PFSK-1 (cell line): ENCODE measurements around the gene DGKB.

ENCODE experiments used
- FOXP2 ChIP-seq: optimal IDR thresholded peaks from 2 replicates; pipeline ENCODE3; 2011; ENCODE audit warnings: borderline replicate concordance, control low read depth, inconsistent platforms; ENCODE audit not compliant: insufficient read depth; ENCODE audit errors: extremely low read length, extremely low read depth
- POLR2AphosphoS5 ChIP-seq: IDR thresholded peaks from 2 replicates; pipeline ENCODE4 v1.6.1; 2012; ENCODE audit warnings: low read depth, mild to moderate bottlenecking, control low read depth, low read length, moderate library complexity
- SIN3A ChIP-seq: IDR thresholded peaks from 2 replicates; pipeline ENCODE4 v1.6.1; 2012; ENCODE audit warnings: mild to moderate bottlenecking, low read length, moderate library complexity, borderline replicate concordance; ENCODE audit not compliant: insufficient read depth
- TAF1 ChIP-seq: IDR thresholded peaks from 2 replicates; pipeline ENCODE4 v1.6.1; 2012; ENCODE audit warnings: low read length, control low read depth, borderline replicate concordance; ENCODE audit not compliant: insufficient read depth
- TF ChIP-seq, protein P1 (sequence below), 2 experiments: IDR thresholded peaks; 2 replicates each; pipeline versions ENCODE4 v1.6.1 to v1.8.0; 2011 to 2012; ENCODE audit warnings: low read depth in 2 of 2, low read length in 2 of 2, control low read depth in 1 of 2, inconsistent platforms in 1 of 2, mild to moderate bottlenecking in 1 of 2, moderate library complexity in 1 of 2; ENCODE audit not compliant: insufficient read depth in 1 of 2

The DGKB gene

DNA sequence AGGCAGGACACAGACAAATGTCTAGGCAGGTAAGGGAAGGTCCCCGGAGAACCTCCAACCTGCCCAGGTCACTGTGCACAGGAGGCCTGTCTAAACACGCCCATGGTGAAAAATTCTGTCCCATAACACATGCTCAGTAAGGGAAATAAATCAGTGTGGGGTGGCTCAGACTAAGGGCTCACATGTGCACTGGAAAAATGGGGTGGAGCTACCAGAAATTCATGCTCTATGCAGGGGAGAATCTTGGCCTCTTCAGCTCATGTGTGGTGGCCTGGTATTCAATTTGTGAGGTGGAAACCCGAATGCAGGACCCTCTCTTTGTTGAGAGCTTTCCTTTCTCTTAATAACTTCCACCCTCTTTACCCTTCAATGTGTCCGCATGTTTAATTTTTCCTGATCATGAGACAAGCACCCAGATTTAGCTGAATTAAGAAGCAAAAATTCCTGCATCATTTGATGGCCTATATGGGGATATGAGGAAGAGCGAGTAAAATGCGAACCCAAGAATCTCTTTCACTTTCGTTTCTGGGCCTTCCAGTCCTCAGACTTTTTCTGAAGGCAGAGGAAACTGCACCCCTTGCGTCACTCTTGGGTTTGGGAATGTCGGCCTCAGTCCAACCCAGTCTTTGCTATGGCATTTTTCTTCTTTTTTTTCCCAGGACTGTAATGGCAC lies 163.2 kb downstream of the DGKB start:
- TF ChIP-seq POLR2AphosphoS5 (no peak), FOXP2 (no peak), TAF1 (no peak), SIN3A (no peak)
- TF ChIP-seq, protein P1, sequence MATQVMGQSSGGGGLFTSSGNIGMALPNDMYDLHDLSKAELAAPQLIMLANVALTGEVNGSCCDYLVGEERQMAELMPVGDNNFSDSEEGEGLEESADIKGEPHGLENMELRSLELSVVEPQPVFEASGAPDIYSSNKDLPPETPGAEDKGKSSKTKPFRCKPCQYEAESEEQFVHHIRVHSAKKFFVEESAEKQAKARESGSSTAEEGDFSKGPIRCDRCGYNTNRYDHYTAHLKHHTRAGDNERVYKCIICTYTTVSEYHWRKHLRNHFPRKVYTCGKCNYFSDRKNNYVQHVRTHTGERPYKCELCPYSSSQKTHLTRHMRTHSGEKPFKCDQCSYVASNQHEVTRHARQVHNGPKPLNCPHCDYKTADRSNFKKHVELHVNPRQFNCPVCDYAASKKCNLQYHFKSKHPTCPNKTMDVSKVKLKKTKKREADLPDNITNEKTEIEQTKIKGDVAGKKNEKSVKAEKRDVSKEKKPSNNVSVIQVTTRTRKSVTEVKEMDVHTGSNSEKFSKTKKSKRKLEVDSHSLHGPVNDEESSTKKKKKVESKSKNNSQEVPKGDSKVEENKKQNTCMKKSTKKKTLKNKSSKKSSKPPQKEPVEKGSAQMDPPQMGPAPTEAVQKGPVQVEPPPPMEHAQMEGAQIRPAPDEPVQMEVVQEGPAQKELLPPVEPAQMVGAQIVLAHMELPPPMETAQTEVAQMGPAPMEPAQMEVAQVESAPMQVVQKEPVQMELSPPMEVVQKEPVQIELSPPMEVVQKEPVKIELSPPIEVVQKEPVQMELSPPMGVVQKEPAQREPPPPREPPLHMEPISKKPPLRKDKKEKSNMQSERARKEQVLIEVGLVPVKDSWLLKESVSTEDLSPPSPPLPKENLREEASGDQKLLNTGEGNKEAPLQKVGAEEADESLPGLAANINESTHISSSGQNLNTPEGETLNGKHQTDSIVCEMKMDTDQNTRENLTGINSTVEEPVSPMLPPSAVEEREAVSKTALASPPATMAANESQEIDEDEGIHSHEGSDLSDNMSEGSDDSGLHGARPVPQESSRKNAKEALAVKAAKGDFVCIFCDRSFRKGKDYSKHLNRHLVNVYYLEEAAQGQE (IDR thresholded peaks at IDR 0.05; ENCODE audit: insufficient read depth in 1 of 2, low read depth in 2 of 2, low read length in 2 of 2): no peak

DNA sequence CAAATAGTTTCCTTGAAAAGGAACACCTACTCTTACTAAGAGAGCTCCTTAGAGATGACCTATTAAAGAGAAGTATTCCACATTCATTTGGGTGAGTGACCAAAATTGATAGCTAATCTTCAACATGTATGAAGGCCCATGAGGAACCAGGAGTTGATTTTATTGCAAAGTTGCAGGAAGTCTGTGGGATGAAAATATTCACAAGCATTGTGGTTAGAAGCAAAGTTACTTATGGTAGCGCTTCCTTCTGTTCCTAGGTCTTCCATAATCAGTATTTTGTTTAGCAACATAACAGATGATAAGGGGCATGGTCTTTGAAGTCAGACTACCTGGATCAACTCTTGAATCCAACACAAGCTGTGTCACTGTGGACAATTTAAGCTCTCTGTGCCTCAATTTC lies 164.5 kb downstream of the DGKB start:
- TF ChIP-seq FOXP2 (no peak), SIN3A (no peak), TAF1 (no peak), POLR2AphosphoS5 (no peak)
- TF ChIP-seq, protein P1 (IDR thresholded peaks at IDR 0.05; ENCODE audit: insufficient read depth in 1 of 2, low read depth in 2 of 2, low read length in 2 of 2): no peak

DNA sequence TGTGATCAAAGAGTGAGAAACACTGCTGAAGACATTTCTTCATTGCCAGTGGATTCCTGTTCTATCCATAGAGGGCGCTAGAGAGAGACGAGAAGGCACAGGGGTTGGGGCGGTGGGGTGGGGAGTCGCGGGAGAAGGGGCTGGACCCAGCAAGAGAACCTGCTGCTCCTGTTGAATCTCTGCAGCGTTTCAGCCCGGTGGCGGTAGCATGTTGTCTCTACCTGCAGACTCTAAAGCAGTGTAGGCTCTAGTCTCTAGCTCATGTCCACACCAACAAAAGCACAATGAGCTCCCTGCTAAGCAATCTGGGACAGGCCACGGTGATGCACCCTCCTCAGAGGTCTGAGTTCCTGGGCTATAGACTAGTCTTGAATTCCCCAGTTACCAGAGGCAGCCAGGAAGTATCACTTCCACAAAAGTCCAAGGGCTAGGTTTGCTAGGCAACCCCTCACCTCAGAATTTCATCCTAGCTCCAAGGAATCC lies 167.7 kb downstream of the DGKB start:
- TF ChIP-seq TAF1 (no peak), FOXP2 (no peak), SIN3A (no peak)

DNA sequence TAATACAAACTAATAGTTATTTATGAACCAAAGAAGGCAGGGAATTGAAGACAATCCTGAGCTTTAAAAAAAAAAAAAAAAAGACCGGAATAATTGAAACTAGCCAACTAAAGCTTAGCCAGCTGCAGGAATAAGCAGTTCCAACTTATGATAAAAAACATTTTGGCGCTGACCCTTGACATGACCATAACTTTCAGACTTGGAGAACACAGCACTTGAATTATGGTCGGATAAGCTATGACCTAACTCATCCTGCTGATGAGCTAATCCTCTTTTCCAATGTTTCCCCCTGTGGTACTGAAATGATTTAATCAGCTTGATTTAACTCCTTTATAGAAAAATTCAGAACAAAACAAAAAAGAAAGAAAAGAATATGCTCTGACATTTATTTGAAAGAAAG lies 181.8 kb downstream of the DGKB start:
- TF ChIP-seq, protein P1 (IDR thresholded peaks at IDR 0.05; ENCODE audit: insufficient read depth in 1 of 2, low read depth in 2 of 2, low read length in 2 of 2): no peak

DNA sequence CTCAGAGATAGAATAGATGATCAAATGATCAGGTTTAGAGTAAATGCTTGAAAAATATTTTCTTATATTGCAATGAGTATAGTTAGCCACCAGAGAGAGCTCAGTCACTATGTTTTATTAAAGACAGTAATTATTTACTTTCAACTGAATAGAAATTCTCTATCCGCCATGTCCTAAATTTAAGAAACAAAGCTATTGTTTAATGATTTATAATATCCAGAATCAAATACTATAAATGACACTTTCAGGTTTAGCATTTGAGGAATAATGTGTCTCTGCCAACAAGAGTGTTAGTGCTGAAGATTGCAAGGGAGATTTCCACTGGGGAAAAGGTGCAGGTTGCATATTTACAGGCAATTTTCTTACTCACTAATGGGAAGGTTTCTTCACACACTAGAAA lies 184.7 kb downstream of the DGKB start:
- no peak for TF ChIP-seq POLR2AphosphoS5
- no peak for TF ChIP-seq SIN3A
- TF ChIP-seq, protein P1 (IDR thresholded peaks at IDR 0.05; ENCODE audit: insufficient read depth in 1 of 2, low read depth in 2 of 2, low read length in 2 of 2): no peak
- no peak for TF ChIP-seq FOXP2
- no peak for TF ChIP-seq TAF1

DNA sequence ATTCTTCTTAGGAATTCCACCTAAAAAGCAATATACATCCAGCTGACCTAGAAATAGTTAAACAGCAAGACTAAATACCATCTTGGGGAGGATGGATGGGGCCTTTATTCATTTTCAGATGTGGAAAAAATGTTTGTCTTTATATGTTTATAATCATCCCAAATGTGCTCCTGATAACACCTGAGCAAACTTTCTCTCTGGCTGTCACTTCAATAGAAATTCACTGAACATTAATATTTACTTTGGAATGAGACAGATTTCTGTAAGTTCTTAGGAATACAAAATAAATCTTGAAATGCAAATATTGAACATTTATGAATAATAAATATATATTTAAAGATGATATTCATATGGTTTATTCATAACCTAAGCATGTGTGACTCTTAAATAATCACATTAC lies 185.4 kb downstream of the DGKB start:
- TF ChIP-seq, protein P1 (IDR thresholded peaks at IDR 0.05; ENCODE audit: insufficient read depth in 1 of 2, low read depth in 2 of 2, low read length in 2 of 2): no peak
- TF ChIP-seq TAF1 (no peak), POLR2AphosphoS5 (no peak), SIN3A (no peak), FOXP2 (no peak)
